Pons (tissue), 1 donor: ENCODE data around the gene TBC1D10A.
"Not testable (repeated sequence)": the region's sequence is repeated elsewhere in the genome, so short reads cannot be mapped to it uniquely, and the experiment has no call there.

Experiments
- DNase-seq: peaks from one replicate; pipeline ENCODE4 v3.0.0-alpha.2; 2016; ENCODE audit warnings: low spot score

Gene TBC1D10A

DNA sequence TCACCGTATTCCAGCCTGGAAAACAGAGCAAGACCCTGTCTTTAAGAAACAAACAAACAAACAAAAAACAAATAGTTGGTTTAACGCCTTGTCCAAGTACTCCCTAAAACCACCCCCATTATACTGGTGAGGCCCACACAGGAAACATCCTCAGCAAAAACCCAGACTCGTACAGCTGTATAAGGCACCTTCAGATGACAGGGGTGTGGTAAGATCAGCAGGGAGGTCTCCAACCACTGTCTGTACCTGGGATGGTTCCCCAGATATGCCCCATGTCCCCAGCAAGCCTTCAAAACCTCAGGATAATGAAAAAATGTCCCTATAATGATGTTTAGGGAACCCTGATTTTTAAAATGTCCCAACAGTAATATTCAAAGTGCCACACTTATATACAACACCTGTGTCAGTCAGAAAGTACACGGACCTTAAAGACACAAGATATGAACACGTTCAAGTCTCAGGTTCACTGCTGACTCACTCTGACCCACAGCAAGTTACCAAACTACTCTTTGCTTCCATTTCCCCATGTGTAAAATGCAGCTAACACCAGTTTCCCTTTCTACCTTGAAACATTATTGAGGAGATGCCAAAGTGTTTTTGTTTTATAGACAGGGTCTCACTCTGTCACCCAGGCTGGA is 20.6 kb upstream of the TBC1D10A start:
- no peak for DNase-seq

GRCh38 chr22:30344447-30345200 is 17.9 kb upstream of the TBC1D10A start:
- no peak for DNase-seq

DNA sequence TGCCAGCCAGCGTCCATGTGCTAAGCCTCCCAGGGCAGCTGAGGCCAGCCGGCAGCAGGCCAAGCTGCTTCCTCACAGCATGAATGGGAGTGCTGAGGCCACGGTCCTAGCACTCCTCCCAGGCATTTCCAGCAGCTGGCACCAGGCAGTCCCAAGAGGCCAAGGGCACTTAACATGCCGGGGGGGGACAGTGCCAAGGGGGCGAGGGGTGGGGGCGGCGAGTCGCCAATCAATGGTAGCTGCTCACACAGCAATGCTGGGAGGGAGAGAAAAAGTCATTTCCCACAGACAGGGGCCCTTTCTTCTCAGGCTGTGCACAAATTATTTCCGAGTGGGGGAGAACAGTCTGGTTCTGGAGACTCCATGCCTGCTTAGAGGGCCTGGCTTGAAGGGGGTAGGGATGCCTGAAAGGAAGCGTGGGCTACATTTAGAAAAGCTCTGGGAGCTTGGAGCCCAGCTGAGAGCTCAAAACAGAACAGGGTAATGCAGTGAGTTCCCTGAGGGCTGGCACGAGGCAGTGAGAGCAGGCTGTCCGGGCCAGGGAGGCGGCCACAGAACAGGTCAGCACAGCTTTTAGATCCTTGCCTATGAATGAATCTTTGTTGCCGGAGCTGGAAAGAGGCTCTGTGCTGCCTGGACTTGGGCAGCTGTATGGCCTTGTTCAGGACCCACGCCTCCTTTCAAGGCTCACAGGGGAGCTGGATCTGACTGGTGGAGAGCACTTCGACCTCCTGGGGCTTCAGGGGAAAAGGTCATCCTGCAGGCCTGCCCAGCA is 14.4 kb upstream of the TBC1D10A start:
- DNase-seq: peak; percentile 91

- no peak for DNase-seq
Observed at GRCh38 chr22:30338802-30339201, 12.1 kb upstream of the TBC1D10A start.

- not testable (repeated sequence) for DNase-seq
Observed at GRCh38 chr22:30338341-30338740, 11.6 kb upstream of the TBC1D10A start.

- peak; percentile 40 for DNase-seq
Observed at GRCh38 chr22:30337461-30337778, 10.7 kb upstream of the TBC1D10A start.

- no peak for DNase-seq
Observed at GRCh38 chr22:30336752-30337460, 10.2 kb upstream of the TBC1D10A start.

DNA sequence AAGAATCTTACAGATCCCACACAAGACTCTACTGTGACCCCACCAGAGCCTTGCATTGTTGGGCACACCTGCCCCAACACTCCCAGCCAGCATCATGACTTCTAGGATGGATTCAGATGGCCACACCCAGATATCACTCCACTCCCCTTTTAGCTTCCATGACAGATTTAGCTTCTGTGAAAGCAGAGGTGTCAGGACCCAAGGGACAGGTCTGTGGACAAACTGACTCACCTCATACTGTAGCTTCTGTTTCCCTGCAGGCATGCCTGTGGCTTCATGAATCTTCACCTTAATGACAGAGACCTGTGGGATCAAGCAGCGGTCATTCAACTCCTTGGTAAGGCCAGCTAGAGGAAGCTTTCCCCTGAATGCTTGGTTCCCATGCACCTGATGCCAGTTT is 8.5 kb upstream of the TBC1D10A start:
- DNase-seq: no peak

DNA sequence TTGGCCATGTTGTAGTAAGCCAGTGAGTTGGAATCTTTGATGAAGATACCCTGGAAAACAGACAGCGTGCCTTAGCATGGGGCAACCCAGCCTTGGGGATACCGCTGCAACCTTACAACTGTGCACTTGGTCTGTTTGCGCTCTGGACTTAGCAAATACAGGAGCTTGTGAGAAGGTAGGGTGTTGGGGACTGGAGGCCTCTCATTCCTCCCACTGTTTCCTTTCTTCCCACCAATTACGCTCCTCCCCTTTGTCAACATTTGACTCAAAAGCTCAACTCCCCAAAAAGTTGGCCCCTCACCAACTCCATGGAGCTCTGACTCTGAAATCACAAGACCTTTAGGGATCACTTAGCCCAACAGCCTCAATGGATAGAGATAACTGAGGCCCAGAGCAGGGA is 7.9 kb upstream of the TBC1D10A start:
- no peak for DNase-seq

GRCh38 chr22:30333707-30334087 is 7.0 kb upstream of the TBC1D10A start:
- DNase-seq: no peak

DNA sequence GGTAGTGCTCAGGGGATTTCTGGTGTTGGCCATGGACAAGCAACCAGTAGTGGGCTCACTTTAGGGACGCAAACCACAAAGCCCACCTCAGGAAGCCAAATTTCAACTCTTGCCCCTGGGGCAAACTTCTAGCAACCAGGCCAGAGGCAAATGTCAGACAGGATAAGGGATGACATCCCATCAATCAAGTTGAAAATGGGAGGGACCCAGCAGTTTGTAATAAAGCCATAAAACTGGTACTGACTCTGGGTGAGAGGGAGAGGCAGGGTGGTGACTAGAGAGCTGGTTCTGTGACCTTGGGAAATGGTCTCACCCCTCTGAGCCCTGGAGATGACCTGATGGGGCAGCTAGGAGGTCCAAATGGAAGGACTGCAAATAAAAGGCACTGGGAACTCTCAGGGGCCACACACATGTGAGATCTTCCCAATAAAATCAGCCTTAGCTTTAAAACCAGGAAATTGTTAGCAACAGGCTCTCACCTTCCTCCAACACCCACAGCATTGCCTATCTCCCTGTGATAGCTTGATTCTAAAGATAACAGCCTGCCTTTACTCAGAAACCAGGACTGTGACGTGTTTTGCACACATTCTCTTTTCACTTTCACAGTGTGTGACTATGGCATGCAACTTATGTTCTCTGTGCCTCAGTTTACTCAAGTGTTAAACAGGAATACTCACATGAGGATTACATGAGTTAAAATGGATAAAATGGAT is 6.4 kb upstream of the TBC1D10A start:
- DNase-seq: no peak

- DNase-seq: peak; percentile 84
Observed at GRCh38 chr22:30332551-30332950, 5.8 kb upstream of the TBC1D10A start.

GRCh38 chr22:30328466-30329049 is 1.8 kb upstream of the TBC1D10A start:
- no peak for DNase-seq

- DNase-seq: no peak
Observed at GRCh38 chr22:30327864-30328345, 1.2 kb upstream of the TBC1D10A start.

GRCh38 chr22:30326255-30326705 is 461 bp downstream of the TBC1D10A start:
- no peak for DNase-seq

- no peak for DNase-seq
Observed at GRCh38 chr22:30325724-30326254, 952 bp downstream of the TBC1D10A start.

DNA sequence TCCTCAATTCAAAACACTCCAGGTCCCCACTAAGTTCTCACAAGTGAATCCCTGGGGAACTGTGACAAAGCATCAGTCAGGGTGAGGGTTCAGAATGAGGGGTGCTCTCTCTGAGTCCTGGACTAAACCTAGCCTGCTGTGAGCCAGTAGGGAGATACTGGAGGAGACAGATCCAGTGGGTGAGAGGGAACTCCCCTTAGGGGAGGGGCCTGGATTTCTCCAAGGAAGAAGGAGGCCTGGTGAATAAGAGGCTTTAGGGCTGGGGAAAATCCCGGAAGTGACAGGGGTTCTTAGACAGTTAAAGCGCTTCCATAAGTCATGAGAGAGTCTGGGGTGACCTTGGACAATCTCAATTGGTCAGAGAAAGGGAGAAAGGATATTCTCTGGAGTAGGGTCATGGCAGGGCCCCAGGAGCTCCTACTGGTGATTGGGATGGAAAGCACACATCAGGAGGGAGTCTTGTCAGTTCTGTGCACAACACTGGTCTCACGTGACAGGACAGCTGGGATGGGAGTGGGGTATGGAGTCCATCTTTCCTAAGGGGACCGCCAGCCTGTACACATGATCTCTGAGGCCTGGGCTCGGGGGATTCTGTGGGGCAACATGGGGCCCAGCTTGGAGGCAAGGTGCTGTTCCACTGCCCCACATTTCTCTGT is 1.5 kb downstream of the TBC1D10A start:
- DNase-seq: no peak

GRCh38 chr22:30324014-30324730 is 2.6 kb downstream of the TBC1D10A start:
- DNase-seq: no peak

DNA sequence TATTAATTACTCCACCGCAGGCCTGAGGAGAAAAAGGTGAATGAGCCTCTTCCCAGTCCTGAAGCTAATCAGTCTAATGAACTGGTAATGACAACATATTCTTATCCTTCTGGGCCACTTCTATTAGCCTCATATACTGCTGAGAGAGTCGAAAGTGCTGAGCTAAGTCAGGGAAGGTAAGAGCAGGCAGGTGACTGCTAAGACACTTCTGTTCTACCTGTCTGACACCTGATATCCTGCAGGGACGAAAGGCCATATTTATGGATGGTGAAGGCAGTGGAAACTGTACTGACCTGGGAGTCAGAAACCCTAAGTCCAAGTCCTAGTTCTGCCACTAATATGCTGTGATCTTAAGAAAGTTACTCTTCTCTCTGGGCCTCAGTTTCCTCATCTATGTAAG is 3.5 kb downstream of the TBC1D10A start:
- DNase-seq: no peak

GRCh38 chr22:30321461-30321860 is 5.3 kb downstream of the TBC1D10A start:
- DNase-seq: no peak
